GM18868 (cell line): ENCODE data around the gene ETS1.
"Not testable (repeated sequence)": the region's sequence is repeated elsewhere in the genome, so short reads cannot be mapped to it uniquely, and the experiment has no call there.

Experiments used
- ATAC-seq: cut with Tn5 transposase; IDR thresholded peaks from one replicate; pipeline ENCODE4 v1.9.1; 2021; ENCODE audit warnings: mild to moderate bottlenecking, moderate library complexity; ENCODE audit not compliant: unreplicated experiment

Gene ETS1

GRCh38 chr11:128448981-128449713 lies 138.2 kb downstream of the ETS1 start:
- no peak for ATAC-seq

DNA sequence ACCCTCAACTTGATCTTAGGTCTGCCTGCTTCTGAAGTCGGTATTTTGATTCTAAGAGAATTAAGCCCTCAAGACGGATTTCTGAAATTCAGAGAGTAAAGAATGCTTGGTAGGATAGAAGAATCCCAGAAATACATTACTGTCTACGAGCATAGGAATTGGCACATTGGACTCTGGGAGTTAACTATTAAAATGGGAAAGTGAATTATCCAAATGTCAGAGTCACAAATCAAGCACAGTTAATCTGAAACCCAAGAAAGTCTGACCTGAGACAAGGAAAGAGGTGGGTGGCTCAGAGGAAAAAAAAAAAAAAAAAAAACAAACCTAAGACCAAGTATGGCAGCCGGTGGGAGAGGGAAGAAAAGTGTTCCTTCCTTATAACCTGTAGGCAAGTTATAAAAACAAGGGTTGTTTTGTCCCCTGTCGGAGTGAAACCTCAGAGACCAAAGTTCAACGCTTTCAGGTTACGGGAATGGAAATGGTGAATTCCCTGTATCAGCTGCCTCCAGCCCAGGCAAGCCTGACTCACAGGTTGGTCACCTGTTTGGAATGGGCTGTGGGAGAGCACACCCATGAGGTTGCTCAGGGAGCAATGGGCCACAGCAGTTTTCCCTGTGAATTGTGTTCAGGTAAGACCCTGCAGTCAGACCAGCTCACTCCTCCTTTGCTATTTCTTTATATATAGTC lies 139.0 kb downstream of the ETS1 start:
- ATAC-seq: no peak

DNA sequence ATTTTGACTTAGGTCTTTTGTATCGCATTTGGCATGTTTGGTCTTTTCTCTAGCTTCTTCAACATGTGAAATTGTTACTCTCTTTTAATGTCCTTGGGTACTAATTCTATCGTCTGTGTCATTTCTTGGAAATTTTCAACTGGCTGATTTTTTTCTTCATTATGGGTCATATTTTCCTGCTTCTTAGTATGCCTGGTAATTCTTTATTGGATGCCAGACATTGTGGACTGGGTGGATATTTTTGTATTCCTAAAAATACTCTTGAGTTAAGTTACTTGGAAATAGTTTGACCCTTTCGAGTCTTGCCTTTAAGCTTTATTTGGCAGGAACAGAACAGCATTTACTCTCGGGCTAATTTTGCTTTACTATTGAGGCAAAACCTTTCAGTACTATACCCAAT lies 140.1 kb downstream of the ETS1 start:
- ATAC-seq: no peak

DNA sequence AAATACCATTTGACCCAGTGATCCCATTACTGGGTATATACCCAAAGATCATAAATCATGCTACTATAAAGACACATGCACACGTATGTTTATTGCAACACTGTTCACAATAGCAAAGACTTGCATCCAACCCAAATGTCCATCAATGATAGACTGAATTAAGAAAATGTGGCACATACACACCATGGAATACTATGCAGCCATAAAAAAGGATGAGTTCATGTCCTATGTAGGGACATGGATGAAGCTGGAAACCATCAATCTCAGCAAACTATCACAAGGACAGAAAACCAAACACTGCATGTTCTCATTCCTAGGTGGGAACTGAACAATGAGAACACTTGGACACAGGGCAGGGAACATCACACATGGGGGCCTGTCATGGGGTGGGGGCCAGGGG lies 141.4 kb downstream of the ETS1 start:
- not testable (repeated sequence) for ATAC-seq

GRCh38 chr11:128437136-128437535 lies 150.2 kb downstream of the ETS1 start:
- no peak for ATAC-seq

- ATAC-seq: no peak
Measured at GRCh38 chr11:128434818-128435217, 152.5 kb downstream of the ETS1 start.

DNA sequence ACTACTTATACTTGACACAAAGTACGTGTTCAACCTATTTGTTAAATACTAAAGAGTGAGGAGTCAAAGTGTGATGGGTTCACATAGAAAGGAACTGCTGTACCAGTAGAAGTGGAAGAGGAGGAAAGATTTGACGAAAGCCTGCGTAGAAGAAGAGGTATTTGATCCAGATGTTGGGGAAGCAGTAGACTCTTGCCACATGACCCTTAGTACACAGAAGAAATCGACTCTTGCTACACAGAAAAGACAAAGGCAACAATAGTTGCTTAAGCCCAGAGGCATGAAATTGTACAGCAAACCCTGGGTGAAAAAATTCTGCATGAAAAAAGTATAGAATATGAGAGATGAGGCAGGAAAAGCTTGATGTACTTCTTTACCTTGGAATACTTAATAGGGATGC lies 152.9 kb downstream of the ETS1 start:
- no peak for ATAC-seq

- ATAC-seq: no peak
Measured at GRCh38 chr11:128432926-128433325, 154.4 kb downstream of the ETS1 start.

- no peak for ATAC-seq
Measured at GRCh38 chr11:128431931-128432330, 155.4 kb downstream of the ETS1 start.

DNA sequence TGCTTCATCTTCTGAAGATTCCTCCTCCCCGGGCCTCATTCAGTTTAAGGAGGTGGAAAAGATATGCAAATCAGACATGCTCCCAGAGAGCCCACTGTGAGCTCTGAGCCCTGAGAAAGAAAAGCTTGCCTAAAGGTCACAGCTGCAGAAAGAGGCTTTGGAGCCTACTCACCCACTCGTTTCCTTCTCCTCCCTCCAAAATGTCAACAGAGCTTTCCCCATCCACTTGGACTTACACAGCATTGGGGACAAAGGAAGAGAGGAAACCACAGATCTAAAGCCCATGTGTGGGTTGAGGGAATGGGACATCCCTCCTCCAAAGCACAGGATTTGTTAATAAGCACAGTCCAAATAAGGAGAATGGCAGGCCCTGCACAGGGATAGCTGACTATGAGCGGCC lies 158.4 kb downstream of the ETS1 start:
- no peak for ATAC-seq

DNA sequence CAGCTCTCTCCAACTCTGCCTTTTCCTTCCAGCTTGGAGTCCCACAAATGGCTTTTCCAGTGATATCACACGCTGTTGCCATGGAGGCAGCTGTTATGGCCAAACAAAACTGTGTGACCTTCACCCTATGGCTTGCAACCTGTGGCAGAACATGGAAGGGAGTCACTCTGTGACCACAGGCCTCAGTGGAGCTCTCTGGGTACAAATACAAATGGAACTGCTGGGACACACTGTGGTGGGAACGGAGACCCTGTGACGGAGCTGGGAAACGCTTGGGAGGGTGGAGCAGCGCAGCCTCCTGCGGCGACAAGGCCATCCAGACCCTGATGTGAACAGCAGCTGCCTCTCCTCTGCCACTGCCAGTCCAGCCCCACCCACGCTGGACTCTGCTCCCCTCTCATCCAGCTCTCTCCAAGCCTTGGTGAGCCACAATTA lies 162.5 kb downstream of the ETS1 start:
- ATAC-seq: no peak

GRCh38 chr11:128424271-128424711 lies 163.1 kb downstream of the ETS1 start:
- ATAC-seq: no peak

- ATAC-seq: peak; percentile 81
Measured at GRCh38 chr11:128422576-128423370, 164.6 kb downstream of the ETS1 start.

DNA sequence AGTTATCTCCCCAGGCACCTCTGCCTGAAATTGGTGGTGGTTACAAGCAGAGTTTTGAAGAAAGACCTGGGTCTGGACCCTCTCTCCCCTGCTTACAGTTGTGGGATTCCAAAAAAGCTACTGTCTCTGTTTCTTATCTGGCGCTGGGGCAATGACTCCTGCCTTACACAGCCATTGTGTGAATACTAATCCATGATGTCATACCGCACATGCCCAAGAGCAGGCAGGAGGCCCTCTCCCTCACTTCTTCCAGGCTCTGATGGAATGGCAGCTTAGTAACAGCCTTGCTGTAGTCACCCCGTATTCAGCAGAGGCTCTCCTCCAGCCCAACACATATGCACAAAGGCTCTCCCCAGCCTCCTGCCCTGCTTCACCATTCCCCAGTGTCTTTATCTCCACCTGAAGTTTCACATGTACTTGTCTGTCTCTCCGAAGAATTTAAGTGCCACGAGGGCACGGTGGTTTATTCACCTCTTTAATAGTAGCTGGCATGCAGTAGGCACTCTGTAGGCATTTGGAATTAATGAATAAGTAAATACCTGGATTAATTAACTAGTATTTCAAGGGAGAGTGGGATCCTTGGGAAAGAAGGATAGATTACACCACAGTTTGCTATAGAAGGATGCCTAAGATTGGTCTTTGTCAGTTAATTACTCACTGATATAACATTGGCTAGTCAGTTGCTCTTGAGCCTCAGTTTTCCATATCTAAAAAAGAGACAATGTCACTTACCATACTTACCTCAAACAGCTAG lies 165.6 kb downstream of the ETS1 start:
- ATAC-seq: no peak

GRCh38 chr11:128420951-128421350 lies 166.4 kb downstream of the ETS1 start:
- ATAC-seq: no peak

- no peak for ATAC-seq
Measured at GRCh38 chr11:128420265-128420664, 167.1 kb downstream of the ETS1 start.

GRCh38 chr11:128419012-128419767 lies 168.2 kb downstream of the ETS1 start:
- ATAC-seq: no peak

DNA sequence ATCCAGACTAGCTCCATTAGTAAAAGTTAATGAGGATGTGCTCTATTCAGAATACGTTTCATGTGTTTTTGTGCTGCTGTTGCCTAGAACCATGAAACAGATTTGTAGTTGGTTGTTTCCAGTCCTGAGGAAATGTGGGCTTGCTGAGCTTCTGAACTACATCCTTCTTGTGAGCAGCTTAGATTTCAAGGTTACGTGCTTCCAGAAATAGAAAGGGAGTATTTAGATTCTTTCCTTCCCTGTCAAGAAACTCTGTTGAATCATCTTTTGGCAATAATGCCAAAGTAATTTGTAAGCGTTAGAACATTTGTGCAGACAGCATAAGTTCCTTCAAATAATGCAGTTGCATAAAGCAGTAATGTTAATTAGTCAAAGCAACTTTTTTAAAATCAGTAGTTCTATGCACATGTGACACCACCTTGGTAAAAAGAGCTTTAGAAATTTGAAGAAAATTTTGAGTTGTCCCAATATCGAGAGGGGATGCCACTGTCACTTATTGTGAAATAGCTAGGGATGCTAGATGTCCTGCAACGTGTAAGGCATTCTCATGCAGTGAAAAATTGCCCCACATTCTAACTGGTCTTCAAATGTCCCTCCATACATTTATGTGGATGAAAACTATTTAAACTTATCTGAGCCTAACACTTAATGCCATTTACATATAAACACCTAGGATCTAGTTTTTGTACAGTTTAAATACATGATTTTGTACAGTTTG lies 169.6 kb downstream of the ETS1 start:
- no peak for ATAC-seq

- no peak for ATAC-seq
Measured at GRCh38 chr11:128416976-128417375, 170.4 kb downstream of the ETS1 start.

GRCh38 chr11:128415539-128415938 lies 171.8 kb downstream of the ETS1 start:
- peak; percentile 51 for ATAC-seq
